GM12873 (cell line): ENCODE results near the gene TCF3.

Source experiments
- CTCF ChIP-seq: IDR thresholded peaks from 2 replicates; pipeline ENCODE4 v1.5.1; 2012; ENCODE audit warnings: low read depth, mild to moderate bottlenecking, moderate library complexity, low read length, control low read depth; ENCODE audit not compliant: insufficient read depth; ENCODE audit errors: missing control alignments

Gene TCF3

GRCh38 chr19:1690699-1691307 is 38.4 kb upstream of the TCF3 start:
- TF ChIP-seq CTCF = no peak

GRCh38 chr19:1685046-1685445 is 32.6 kb upstream of the TCF3 start:
- TF ChIP-seq CTCF = no peak

GRCh38 chr19:1684573-1684912 is 32.1 kb upstream of the TCF3 start:
- TF ChIP-seq CTCF = no peak

GRCh38 chr19:1683869-1684572 is 31.6 kb upstream of the TCF3 start:
- TF ChIP-seq CTCF = no peak

GRCh38 chr19:1680976-1681375 is 28.6 kb upstream of the TCF3 start:
- no peak for TF ChIP-seq CTCF

- TF ChIP-seq CTCF = no peak
Measured at GRCh38 chr19:1678073-1678472, 25.7 kb upstream of the TCF3 start.

GRCh38 chr19:1676351-1677266 is 24.2 kb upstream of the TCF3 start:
- TF ChIP-seq CTCF = no peak
